ENCODE data around the gene PLEKHG2. TPM values are rescaled to one million over a fixed set of nuclear protein-coding genes. Genes with fewer than 3 reads are reported as not detected.

PLEKHG2 gene
- total and polyA plus RNA-seq, 11 donors, result 8.9 to 38.5 (median 13.3) TPM

GRCh38 chr19:39380521-39381502, 31.7 kb upstream of the PLEKHG2 start:
- Histone ChIP-seq H3K27ac (peak overlapping the region in 1 of 12 donors; percentile 6), H3K36me3 (peaks cover 0 to 100% (median 97%) of the 10 kb centered on the region in 9 donors), H3K9me3 (no peaks in the 10 kb centered on the region), H3K27me3 (no peaks in the 10 kb centered on the region), H3K4me1 (no peaks in the 10 kb centered on the region), H3K4me3 (no peak overlapping the region)
- TF ChIP-seq CTCF (IDR thresholded peaks at IDR 0.05) (no peak), POLR2A (IDR thresholded peaks at IDR 0.05) (no peak)
- ATAC-seq (no peak), DNase-seq (no peak)
- 89 to 96% (median 94%) methylated on average over 12 to 17 of the region's 17 CpGs for WGBS, 4 donors
- intact Hi-C loops (cut with DNase I), result loop anchor here in 1 of 10 donors (5.0 kb wide), 1 partner anchor 34 kb away; no protein-coding TSS in a partner anchor

GRCh38 chr19:39381910-39382611, 30.4 kb upstream of the PLEKHG2 start:
- TF ChIP-seq CTCF (IDR thresholded peaks at IDR 0.05), result no peak
- WGBS, 4 donors, result 82 to 85% (median 84%) methylated on average over 10 of the region's 10 CpGs
- ATAC-seq (no peak), DNase-seq (no peak)
- Histone ChIP-seq H3K9me3 (no peaks in the 10 kb centered on the region), H3K27me3 (no peaks in the 10 kb centered on the region), H3K4me1 (no peaks in the 10 kb centered on the region), H3K36me3 (peaks cover 0 to 100% (median 97%) of the 10 kb centered on the region in 9 donors), H3K27ac (no peak overlapping the region), H3K4me3 (no peak overlapping the region)
- intact Hi-C loops (cut with DNase I), result loop anchor here in 1 of 10 donors (5.0 kb wide), 1 partner anchor 35 kb away; no protein-coding TSS in a partner anchor

GRCh38 chr19:39382991-39383828, 29.3 kb upstream of the PLEKHG2 start:
- Histone ChIP-seq H3K9me3 (no peaks in the 10 kb centered on the region), H3K27me3 (no peaks in the 10 kb centered on the region), H3K4me3 (no peak overlapping the region), H3K27ac (no peak overlapping the region), H3K4me1 (no peaks in the 10 kb centered on the region), H3K36me3 (peaks cover 3 to 100% (median 97%) of the 10 kb centered on the region in 9 donors)
- DNase-seq (no peak), ATAC-seq (no peak)
- 89 to 92% (median 90%) methylated on average over 17 to 18 of the region's 18 CpGs for WGBS, 4 donors
- intact Hi-C loops (cut with DNase I), result loop anchor here in 1 of 10 donors (5.0 kb wide), 1 partner anchor 36 kb away; no protein-coding TSS in a partner anchor
- TF ChIP-seq POLR2A (IDR thresholded peaks at IDR 0.05) (no peak), CTCF (IDR thresholded peaks at IDR 0.05) (no peak)
